Measurements from ENCODE around the gene OSTM1. TPM values are rescaled to one million over a fixed set of nuclear protein-coding genes. Genes with fewer than 3 reads are reported as not detected.

OSTM1 gene
- total RNA-seq, 1 experiment from 2014 or later: 20.9 TPM

DNA sequence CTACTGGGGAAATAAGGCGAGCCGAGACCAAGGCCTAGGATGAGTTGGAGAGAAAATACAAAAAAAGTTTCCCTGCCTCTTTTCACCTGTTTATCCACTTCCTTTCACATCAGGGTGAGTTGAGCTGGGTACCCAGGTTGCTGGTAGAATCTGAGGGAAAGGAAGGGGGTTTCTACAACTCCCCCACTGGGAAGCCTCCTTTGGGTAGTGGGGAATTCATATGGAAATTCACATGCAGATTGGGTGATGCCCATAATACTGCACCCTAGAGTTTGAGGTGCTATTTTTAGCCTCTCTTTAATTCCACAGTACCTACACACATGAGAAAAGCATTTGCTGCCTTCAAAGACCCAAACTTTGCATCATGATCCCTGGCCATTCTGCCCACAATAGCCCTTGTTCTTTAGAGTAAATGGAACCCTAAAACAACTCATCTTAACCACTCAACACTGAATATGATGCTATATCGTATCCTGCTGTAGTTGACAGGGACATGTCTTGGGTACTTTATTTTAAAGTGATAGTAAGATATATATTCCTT, 2.7 kb downstream of the OSTM1 start:
- Histone ChIP-seq H3K79me2 (ENCODE audit: insufficient read depth, low read length) (no peaks in the 10 kb centered on the region; the same call in 1 of the 2 replicates), H2BK15ac (ENCODE audit: low read depth, low read length) (no peak overlapping the region), H3K4ac (ENCODE audit: low read depth, low read length) (no peak overlapping the region), H3K23ac (ENCODE audit: insufficient read length, low read depth, low read length) (no peak overlapping the region), H3K23me2 (ENCODE audit: insufficient read length, low read depth, low read length, poor library complexity, severe bottlenecking) (peaks cover 8% of the 10 kb centered on the region), H4K5ac (ENCODE audit: insufficient read length, low read depth, low read length) (no peak overlapping the region), H3K9me3 (ENCODE audit: control insufficient read depth, low read depth, low read length) (no peaks in the 10 kb centered on the region), H3K79me1 (ENCODE audit: insufficient read depth, low read depth, low read length, poor library complexity, severe bottlenecking) (no peaks in the 10 kb centered on the region), H3K4me1 (ENCODE audit: insufficient read depth, low read length) (0 out of 2 replicates have a peak, but pooled peaks cover 7% of the 10 kb centered on the region), H3K14ac (ENCODE audit: insufficient read depth, low read length) (no peak overlapping the region), H3K27ac (ENCODE audit: insufficient read length, low read depth, low read length) (peak overlapping the region; percentile 55), H2BK5ac (ENCODE audit: insufficient read length, low read length) (no peak overlapping the region), H3K18ac (ENCODE audit: insufficient read length, low read depth, low read length) (no peak overlapping the region), H3K27me3 (ENCODE audit: insufficient read depth, low read length) (no peaks in the 10 kb centered on the region; the same call in 1 of the 2 replicates), H3K56ac (ENCODE audit: insufficient read length, low read depth, low read length) (no peak overlapping the region), H3K4me2 (ENCODE audit: insufficient read depth, insufficient read length, low read length) (peak overlapping the region; percentile 36), H2AFZ (ENCODE audit: low read length) (no peak overlapping the region), H2BK20ac (ENCODE audit: low read depth, low read length, poor library complexity, severe bottlenecking) (no peak overlapping the region), H4K8ac (replicated peaks; ENCODE audit: insufficient read length, low read depth, low read length) (no peak overlapping the region), H4K20me1 (ENCODE audit: control insufficient read depth, insufficient read depth, insufficient read length) (no peaks in the 10 kb centered on the region), H3K9ac (ENCODE audit: extremely low read depth, insufficient read length, low read length) (no peak overlapping the region), H2BK120ac (ENCODE audit: low read depth, low read length, poor library complexity, severe bottlenecking) (no peak overlapping the region), H3T11ph (ENCODE audit: low read length) (no peak overlapping the region), H4K91ac (ENCODE audit: insufficient read length, low read depth, low read length) (no peak overlapping the region), H2BK12ac (ENCODE audit: insufficient read length, low read depth, low read length) (no peak overlapping the region), H2AK5ac (ENCODE audit: insufficient read length, low read length) (no peak overlapping the region)
- no CpG with 5 or more reads among the region's 3 CpGs for WGBS (ENCODE audit: extremely low coverage, insufficient read length, low lambda C conversion rate)
- Mint-ChIP-seq H3K27me3 (ENCODE audit: low read depth) (peaks cover 21% of the 10 kb centered on the region), H3K9me3 (no peaks in the 10 kb centered on the region), H3K4me3 (no peak overlapping the region), H3K4me1 (peaks cover 20 to 23% of the 10 kb centered on the region in 2 experiments), H3K27ac (peak overlapping the region in 1 of 3 experiments; percentile 89; a peak in 2 of 7 replicates), H3K36me3 (ENCODE audit: insufficient read depth in 1 of 3, low read depth in 3 of 3) (no peaks in the 10 kb centered on the region; a peak in 1 of 7 replicates)
- peak; percentile 30 for DNase-seq
- TF ChIP-seq, protein P1, sequence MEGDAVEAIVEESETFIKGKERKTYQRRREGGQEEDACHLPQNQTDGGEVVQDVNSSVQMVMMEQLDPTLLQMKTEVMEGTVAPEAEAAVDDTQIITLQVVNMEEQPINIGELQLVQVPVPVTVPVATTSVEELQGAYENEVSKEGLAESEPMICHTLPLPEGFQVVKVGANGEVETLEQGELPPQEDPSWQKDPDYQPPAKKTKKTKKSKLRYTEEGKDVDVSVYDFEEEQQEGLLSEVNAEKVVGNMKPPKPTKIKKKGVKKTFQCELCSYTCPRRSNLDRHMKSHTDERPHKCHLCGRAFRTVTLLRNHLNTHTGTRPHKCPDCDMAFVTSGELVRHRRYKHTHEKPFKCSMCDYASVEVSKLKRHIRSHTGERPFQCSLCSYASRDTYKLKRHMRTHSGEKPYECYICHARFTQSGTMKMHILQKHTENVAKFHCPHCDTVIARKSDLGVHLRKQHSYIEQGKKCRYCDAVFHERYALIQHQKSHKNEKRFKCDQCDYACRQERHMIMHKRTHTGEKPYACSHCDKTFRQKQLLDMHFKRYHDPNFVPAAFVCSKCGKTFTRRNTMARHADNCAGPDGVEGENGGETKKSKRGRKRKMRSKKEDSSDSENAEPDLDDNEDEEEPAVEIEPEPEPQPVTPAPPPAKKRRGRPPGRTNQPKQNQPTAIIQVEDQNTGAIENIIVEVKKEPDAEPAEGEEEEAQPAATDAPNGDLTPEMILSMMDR (conservative IDR thresholded peaks at IDR 0.05): no peak

All from H9 (cell line).